HepG2 (cell line): ENCODE results near the gene MAP7D3. TPM values are rescaled to one million over a fixed set of nuclear protein-coding genes. Genes with fewer than 3 reads are reported as not detected.
"Not testable (repeated sequence)": the region's sequence is repeated elsewhere in the genome, so short reads cannot be mapped to it uniquely, and the experiment has no call there.

ENCODE experiments used
- ATAC-seq: fragments of 200-7000 bp; cut with Tn5 transposase; 3 replicates; pipeline ENCODE4 v1.9.1; 2020; ENCODE audit warnings: mild to moderate bottlenecking, moderate library complexity
- BruUV-seq: library from RNA; stranded (reverse); fragments of 400-500 nt; replicated peaks from 2 replicates; lab custom pipeline; 2021; lab: Mats Ljungman, UMichigan
- CTCF ChIA-PET: fragments of 300-600 bp; formaldehyde crosslinking; extraction: SDS; loops from one replicate; lab custom pipeline; 2021; ENCODE audit warnings: low total read pairs, inconsistent platforms, low intra/inter-chr PET ratio; lab: Yijun Ruan, JAX
- POLR2A ChIA-PET: fragments of 350-600 bp; sonication (Branson Sonifier 250); formaldehyde crosslinking; loops from one replicate; lab custom pipeline; 2020; ENCODE audit warnings: antibody characterized with exemption, inconsistent platforms; lab: Yijun Ruan, JAX
- DNase-seq: peaks from one replicate; pipeline ENCODE4 v3.0.0-alpha.2; 2015; ENCODE audit warnings: low spot score
- FAIRE-seq: peaks from 3 replicates; lab custom pipeline; 2011; peaks lifted over from hg19 to GRCh38; lab: Jason Lieb, UNC
- H2AFZ ChIP-seq: one replicate; pipeline ENCODE4 v1.6.1; 2011; ENCODE audit warnings: low read length, inconsistent platforms
- H3K27ac ChIP-seq: fragments of 300-600 bp; 3 replicates; pipeline ENCODE4 v1.8.0; 2011; ENCODE audit warnings: mixed run types, mild to moderate bottlenecking, mixed read lengths, low read length, inconsistent platforms; ENCODE audit not compliant: insufficient read depth; ENCODE audit errors: extremely low read length
- H3K27me3 ChIP-seq, 2 experiments: fragments of 200-600 bp in 1 of 2; 2 replicates in 1 of 2; 3 replicates in 1 of 2; pipeline versions ENCODE4 v1.6.0 to v1.8.0; 2011; ENCODE audit warnings: low read length in 2 of 2, mild to moderate bottlenecking in 2 of 2, moderate library complexity in 2 of 2, inconsistent platforms in 1 of 2; ENCODE audit not compliant: insufficient read depth in 2 of 2, control insufficient read depth in 1 of 2
- H3K36me3 ChIP-seq, 2 experiments: fragments of 200-600 bp in 1 of 2; replicated peaks in 1 of 2; 2 replicates in 1 of 2; 3 replicates in 1 of 2; pipeline versions ENCODE4 v1.5.1 to v1.8.0; 2011; ENCODE audit warnings: low read length in 2 of 2, inconsistent platforms in 1 of 2; ENCODE audit not compliant: insufficient read depth in 2 of 2, control insufficient read depth in 1 of 2
- H3K4me1 ChIP-seq: 2 replicates; pipeline ENCODE4 v1.5.1; 2012; ENCODE audit warnings: low read length, inconsistent platforms; ENCODE audit not compliant: insufficient read depth
- H3K4me2 ChIP-seq: 2 replicates; pipeline ENCODE4 v1.6.0; 2011; ENCODE audit warnings: low read depth, low read length, inconsistent platforms
- H3K4me3 ChIP-seq, 3 experiments: fragments of 200-600 bp in 1 of 3; sonication (generic), shearing (Covaris generic) in 1 of 3; replicated peaks in 1 of 3; 2 replicates each; pipeline ENCODE4 v1.5.1; 2011 to 2016; ENCODE audit warnings: low read length in 3 of 3, inconsistent platforms in 2 of 3, low read depth in 2 of 3, mild to moderate bottlenecking in 2 of 3, control low read depth in 1 of 3, mixed read lengths in 1 of 3; ENCODE audit not compliant: insufficient read depth in 1 of 3
- H3K79me2 ChIP-seq: one replicate; pipeline ENCODE4 v1.6.1; 2011; ENCODE audit warnings: low read length, inconsistent platforms; ENCODE audit not compliant: insufficient read depth
- H3K9ac ChIP-seq: 2 replicates; pipeline ENCODE4 v1.6.0; 2011; ENCODE audit warnings: mild to moderate bottlenecking, low read depth, low read length, inconsistent platforms; ENCODE audit not compliant: insufficient read depth
- H3K9me3 ChIP-seq: 2 replicates; pipeline ENCODE4 v1.5.1; 2012; ENCODE audit warnings: mild to moderate bottlenecking, low read length
- H4K20me1 ChIP-seq: 2 replicates; pipeline ENCODE4 v1.6.0; 2011; ENCODE audit warnings: inconsistent platforms, mild to moderate bottlenecking, low read length, moderate library complexity; ENCODE audit not compliant: insufficient read depth
- HCFC1 ChIP-seq: fragments of 150-350 bp; IDR thresholded peaks from 2 replicates; pipeline ENCODE4 v1.6.1; 2014; ENCODE audit warnings: low read depth, low read length
- MIER2 ChIP-seq: IDR thresholded peaks from 2 replicates; pipeline ENCODE4 v1.6.1; 2016; ENCODE audit warnings: missing biosample characterization, missing genetic modification reagents
- SOX6 ChIP-seq, 2 experiments: fragments of 450-650 bp in 1 of 2; sonication (generic) in 1 of 2; formaldehyde crosslinking in 1 of 2; IDR thresholded peaks; 2 replicates each; pipeline versions ENCODE4 v1.4.0 to v1.6.1; 2017 to 2020; ENCODE audit warnings: antibody characterized with exemption in 1 of 2, mild to moderate bottlenecking in 1 of 2, missing genetic modification reagents in 1 of 2
- ZBTB3 ChIP-seq: sonication (generic); formaldehyde crosslinking; IDR thresholded peaks from 2 replicates; pipeline ENCODE4 v1.4.0; 2020; ENCODE audit warnings: low read depth, mild to moderate bottlenecking, moderate library complexity, missing genetic modification reagents, borderline replicate concordance
- ZNF724P ChIP-seq: sonication (generic); formaldehyde crosslinking; IDR thresholded peaks from 2 replicates; pipeline ENCODE4 v1.8.0; 2022; ENCODE audit warnings: missing genetic modification reagents, borderline replicate concordance
- WGBS: methylation state at CpG from one replicate; pipeline ENCODE4 v1.1.6; 2017; ENCODE audit warnings: low lambda C conversion rate; 5-methylcytosine and 5-hydroxymethylcytosine counted together
- in situ Hi-C: cut with HindIII; loops from 2 replicates; pipeline ENCODE4 v1.10.0; 2017; ENCODE audit warnings: low pct_unique_long_range_greater_than_20kb; ENCODE audit not compliant: extremely low pct_ligation_motif_present
- intact Hi-C: fragments of 100-400 bp; cut with micrococcal nuclease; formaldehyde crosslinking; loops from one replicate; pipeline ENCODE4 v1.10.0; 2022; ENCODE audit not compliant: unreplicated experiment
- polyA plus RNA-seq, 8 experiments: library from polyadenylated mRNA; depleted of rRNA in 3 of 8; stranded (reverse) in 7 of 8; unstranded in 1 of 8; fragments of >200 nt; fragmentation: Illumina TruSeq in 4 of 8; extraction: Trizol in 4 of 8; gene quantifications; 2 replicates each; pipeline versions ENCODE4 v1.2.1 to v1.2.3, GENCODE V29; 2011 to 2016; ENCODE audit warnings: low read depth in 4 of 8, missing spikeins in 1 of 8, mixed read lengths in 1 of 8; ENCODE audit not compliant: insufficient read depth in 1 of 8
- total RNA-seq, 5 experiments: library from RNA; depleted of rRNA; stranded (reverse); fragments of >200 nt; fragmentation: Illumina TruSeq; extraction: Trizol; gene quantifications; 2 replicates each; pipeline ENCODE4 v1.2.3, GENCODE V29; 2016; ENCODE audit warnings: low read depth in 1 of 5
- TF ChIP-seq, protein P1 (sequence below): sonication (generic); formaldehyde crosslinking; conservative IDR thresholded peaks from 2 replicates; pipeline ENCODE4 v1.4.0; 2020; ENCODE audit warnings: missing genetic modification reagents
- TF ChIP-seq, protein P2 (sequence below): sonication (generic); formaldehyde crosslinking; IDR thresholded peaks from 2 replicates; pipeline ENCODE4 v1.8.1; 2022; ENCODE audit warnings: mild to moderate bottlenecking, missing genetic modification reagents
- TF ChIP-seq, protein P3 (sequence below), 2 experiments: IDR thresholded peaks; 2 replicates each; pipeline ENCODE4 v1.6.1; 2011 to 2012; ENCODE audit warnings: low read length in 2 of 2, borderline replicate concordance in 1 of 2, low read depth in 1 of 2, mild to moderate bottlenecking in 1 of 2, moderate library complexity in 1 of 2

The MAP7D3 gene
- total and polyA plus RNA-seq, 2 of the 13 experiments (the other 11 are each of a cell fraction or from before 2014, with no cell fraction given): not detected

DNA sequence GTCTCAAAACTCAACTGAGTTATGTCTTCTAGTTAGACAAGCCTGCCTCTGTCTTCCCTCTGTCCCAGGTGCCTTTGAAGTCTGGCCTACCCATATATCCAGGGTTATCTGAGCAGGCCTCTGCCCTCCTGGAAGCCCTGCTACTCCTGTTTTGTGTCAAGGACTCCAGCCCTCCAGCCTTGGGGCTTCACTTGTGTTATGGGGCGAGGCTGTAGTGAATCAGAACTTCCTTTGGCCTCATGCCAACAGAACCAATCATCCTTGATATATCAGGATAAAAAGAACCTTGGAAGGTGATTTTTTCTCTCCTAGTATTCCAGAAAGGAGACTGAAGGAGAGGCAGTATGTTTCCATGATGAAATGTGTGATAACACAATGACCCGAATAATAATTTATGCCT is 40.6 kb upstream of the MAP7D3 start (continued):
- TF ChIP-seq, protein P1, sequence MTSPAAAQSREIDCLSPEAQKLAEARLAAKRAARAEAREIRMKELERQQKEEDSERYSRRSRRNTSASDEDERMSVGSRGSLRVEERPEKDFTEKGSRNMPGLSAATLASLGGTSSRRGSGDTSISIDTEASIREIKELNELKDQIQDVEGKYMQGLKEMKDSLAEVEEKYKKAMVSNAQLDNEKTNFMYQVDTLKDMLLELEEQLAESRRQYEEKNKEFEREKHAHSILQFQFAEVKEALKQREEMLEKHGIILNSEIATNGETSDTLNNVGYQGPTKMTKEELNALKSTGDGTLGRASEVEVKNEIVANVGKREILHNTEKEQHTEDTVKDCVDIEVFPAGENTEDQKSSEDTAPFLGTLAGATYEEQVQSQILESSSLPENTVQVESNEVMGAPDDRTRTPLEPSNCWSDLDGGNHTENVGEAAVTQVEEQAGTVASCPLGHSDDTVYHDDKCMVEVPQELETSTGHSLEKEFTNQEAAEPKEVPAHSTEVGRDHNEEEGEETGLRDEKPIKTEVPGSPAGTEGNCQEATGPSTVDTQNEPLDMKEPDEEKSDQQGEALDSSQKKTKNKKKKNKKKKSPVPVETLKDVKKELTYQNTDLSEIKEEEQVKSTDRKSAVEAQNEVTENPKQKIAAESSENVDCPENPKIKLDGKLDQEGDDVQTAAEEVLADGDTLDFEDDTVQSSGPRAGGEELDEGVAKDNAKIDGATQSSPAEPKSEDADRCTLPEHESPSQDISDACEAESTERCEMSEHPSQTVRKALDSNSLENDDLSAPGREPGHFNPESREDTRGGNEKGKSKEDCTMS: no peak
- no peak for TF ChIP-seq HCFC1
- TF ChIP-seq ZNF724P (CRISPR knock-in tag): no peak
- no peak for TF ChIP-seq ZBTB3 (CRISPR knock-in tag)

DNA sequence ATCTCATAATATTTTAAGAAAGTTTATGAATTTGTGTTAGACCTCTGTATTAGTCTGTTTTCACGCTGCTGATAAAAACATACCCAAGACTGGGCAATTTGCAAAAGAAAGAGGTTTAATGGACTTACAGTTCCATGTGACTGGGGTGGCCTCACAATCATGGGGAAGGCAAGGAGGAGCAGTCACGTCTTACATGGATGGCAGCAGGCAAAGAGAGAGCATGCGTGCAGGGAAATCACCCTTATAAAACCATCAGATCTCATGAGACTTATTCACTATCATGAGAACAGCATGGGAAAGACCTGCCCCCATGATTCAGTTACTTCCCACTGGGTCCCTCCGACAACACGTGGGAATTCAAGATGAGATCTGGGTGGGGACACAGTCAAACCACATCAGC is 35.2 kb upstream of the MAP7D3 start:
- H2AFZ ChIP-seq, H3K9me3 ChIP-seq, POLR2A ChIA-PET, H3K36me3 ChIP-seq, in situ Hi-C loops, H3K79me2 ChIP-seq, DNase-seq, H3K27ac ChIP-seq, H3K4me3 ChIP-seq, BruUV-seq, H3K4me1 ChIP-seq, CTCF ChIA-PET, H3K4me2 ChIP-seq, H3K9ac ChIP-seq, H3K27me3 ChIP-seq, ATAC-seq, intact Hi-C loops, H4K20me1 ChIP-seq, FAIRE-seq: not testable (repeated sequence)
- WGBS: 0% methylated on average over 5 of the region's 5 CpGs

DNA sequence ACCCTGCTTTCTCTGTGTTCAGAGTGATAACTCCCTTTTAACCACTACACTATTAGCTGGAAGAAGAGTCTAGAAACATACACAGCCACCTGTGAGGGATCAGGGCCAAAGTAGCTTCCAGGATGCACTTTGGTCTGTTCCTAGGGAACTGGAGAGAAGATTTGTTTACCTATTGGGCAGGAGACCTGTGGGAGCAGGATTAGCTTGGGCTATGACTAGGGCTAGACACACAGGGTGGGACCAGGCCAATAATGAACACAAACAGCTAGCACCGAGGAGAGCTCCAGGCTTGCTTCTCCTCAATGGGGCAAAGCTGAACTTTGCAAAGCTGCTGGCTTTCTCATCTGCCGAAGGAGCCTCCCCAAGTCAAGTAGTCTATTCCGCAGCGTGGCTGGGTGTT is 24.4 kb upstream of the MAP7D3 start:
- H4K20me1 ChIP-seq: no peaks in the 10 kb centered on the region
- no peaks in the 10 kb centered on the region for H3K27me3 ChIP-seq
- in situ Hi-C loops (no loop called here), intact Hi-C loops (no loop called here)
- ChIA-PET CTCF (no interaction called here), POLR2A (no interaction called here)
- ATAC-seq: peak; percentile 94
- H3K9ac ChIP-seq: no peak overlapping the region
- H3K4me1 ChIP-seq: no peaks in the 10 kb centered on the region
- H3K4me2 ChIP-seq: no peak overlapping the region
- H3K27ac ChIP-seq: no peak overlapping the region
- no CpG with 5 or more reads among the region's 4 CpGs for WGBS
- no peaks in the 10 kb centered on the region for H3K9me3 ChIP-seq
- H3K79me2 ChIP-seq: no peaks in the 10 kb centered on the region
- H3K4me3 ChIP-seq: no peak overlapping the region
- peak; percentile 21 for DNase-seq
- no TSS peak for BruUV-seq
- H3K36me3 ChIP-seq: no peaks in the 10 kb centered on the region
- no peak overlapping the region for H2AFZ ChIP-seq
- peak; percentile 71 for FAIRE-seq
- TF ChIP-seq MIER2 (CRISPR knock-in tag): peak; percentile 90
- TF ChIP-seq, protein P2, sequence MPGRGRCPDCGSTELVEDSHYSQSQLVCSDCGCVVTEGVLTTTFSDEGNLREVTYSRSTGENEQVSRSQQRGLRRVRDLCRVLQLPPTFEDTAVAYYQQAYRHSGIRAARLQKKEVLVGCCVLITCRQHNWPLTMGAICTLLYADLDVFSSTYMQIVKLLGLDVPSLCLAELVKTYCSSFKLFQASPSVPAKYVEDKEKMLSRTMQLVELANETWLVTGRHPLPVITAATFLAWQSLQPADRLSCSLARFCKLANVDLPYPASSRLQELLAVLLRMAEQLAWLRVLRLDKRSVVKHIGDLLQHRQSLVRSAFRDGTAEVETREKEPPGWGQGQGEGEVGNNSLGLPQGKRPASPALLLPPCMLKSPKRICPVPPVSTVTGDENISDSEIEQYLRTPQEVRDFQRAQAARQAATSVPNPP (CRISPR knock-in tag): no peak
- no peak for TF ChIP-seq SOX6 (IDR thresholded peaks at IDR 0.05)
- no peak for TF ChIP-seq SOX6 (CRISPR knock-in tag; IDR thresholded peaks at IDR 0.05)
- TF ChIP-seq, protein P3, sequence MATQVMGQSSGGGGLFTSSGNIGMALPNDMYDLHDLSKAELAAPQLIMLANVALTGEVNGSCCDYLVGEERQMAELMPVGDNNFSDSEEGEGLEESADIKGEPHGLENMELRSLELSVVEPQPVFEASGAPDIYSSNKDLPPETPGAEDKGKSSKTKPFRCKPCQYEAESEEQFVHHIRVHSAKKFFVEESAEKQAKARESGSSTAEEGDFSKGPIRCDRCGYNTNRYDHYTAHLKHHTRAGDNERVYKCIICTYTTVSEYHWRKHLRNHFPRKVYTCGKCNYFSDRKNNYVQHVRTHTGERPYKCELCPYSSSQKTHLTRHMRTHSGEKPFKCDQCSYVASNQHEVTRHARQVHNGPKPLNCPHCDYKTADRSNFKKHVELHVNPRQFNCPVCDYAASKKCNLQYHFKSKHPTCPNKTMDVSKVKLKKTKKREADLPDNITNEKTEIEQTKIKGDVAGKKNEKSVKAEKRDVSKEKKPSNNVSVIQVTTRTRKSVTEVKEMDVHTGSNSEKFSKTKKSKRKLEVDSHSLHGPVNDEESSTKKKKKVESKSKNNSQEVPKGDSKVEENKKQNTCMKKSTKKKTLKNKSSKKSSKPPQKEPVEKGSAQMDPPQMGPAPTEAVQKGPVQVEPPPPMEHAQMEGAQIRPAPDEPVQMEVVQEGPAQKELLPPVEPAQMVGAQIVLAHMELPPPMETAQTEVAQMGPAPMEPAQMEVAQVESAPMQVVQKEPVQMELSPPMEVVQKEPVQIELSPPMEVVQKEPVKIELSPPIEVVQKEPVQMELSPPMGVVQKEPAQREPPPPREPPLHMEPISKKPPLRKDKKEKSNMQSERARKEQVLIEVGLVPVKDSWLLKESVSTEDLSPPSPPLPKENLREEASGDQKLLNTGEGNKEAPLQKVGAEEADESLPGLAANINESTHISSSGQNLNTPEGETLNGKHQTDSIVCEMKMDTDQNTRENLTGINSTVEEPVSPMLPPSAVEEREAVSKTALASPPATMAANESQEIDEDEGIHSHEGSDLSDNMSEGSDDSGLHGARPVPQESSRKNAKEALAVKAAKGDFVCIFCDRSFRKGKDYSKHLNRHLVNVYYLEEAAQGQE (IDR thresholded peaks at IDR 0.05; ENCODE audit: borderline replicate concordance in 1 of 2, low read depth in 1 of 2, low read length in 2 of 2): peak; percentile 5 to 85; a peak in 3 of 4 replicates
